Brain pericyte (primary cell): Measurements from ENCODE around the gene TNFSF18.
"Not testable (repeated sequence)": the region's sequence is repeated elsewhere in the genome, so short reads cannot be mapped to it uniquely, and the experiment has no call there.

Experiments
- DNase-seq: peaks from one replicate; pipeline ENCODE4 v3.0.0-alpha.2; 2012; ENCODE audit warnings: low read depth, low spot score

TNFSF18 gene, protein sequence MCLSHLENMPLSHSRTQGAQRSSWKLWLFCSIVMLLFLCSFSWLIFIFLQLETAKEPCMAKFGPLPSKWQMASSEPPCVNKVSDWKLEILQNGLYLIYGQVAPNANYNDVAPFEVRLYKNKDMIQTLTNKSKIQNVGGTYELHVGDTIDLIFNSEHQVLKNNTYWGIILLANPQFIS

DNA sequence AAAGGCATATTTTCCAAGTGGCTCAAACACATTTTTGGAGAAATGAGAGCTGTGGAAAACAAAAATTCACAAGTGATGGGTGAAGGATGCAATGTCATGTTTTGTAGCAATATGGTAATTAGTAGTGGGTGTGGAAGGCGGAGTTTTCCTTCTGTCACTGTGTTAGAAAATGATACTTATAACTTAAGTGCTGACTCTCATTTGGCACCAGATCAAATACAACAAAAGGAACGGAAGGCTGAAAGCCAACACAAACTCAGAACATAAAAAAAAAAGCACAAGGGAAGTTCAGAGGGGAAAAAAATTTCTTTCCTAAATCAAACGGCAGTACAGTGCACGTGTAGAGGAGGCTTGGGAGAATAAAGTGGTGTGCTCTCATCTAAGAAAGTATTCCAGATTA, at the start of gene TNFSF18:
Gene TNFSF18, minus strand, starts transcription at position 77 of the 400 bp plus-strand sequence. Its CDS starts 45 bp downstream, at position 32.
- DNase-seq, result peak; percentile 66

DNA sequence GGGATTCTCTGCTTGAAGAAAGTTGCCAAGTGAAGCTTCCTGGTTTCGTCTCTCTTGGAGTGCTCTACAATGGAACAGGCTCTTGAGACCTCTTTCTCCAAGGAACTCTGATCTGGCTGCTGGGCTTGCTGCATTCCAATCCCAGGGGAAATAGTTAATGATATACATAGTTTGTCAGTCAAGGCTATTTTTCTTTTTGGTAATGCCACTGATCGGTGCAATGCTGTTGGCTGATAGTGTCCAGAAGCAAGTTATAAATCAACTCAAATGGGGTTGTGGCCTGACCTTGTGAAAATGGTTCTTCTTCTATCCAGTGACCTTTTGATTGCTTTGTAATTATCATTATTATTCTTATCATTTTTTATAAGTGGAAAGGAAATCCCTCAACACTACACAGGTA, 48.4 kb upstream of the TNFSF18 start:
- no peak for DNase-seq

DNA sequence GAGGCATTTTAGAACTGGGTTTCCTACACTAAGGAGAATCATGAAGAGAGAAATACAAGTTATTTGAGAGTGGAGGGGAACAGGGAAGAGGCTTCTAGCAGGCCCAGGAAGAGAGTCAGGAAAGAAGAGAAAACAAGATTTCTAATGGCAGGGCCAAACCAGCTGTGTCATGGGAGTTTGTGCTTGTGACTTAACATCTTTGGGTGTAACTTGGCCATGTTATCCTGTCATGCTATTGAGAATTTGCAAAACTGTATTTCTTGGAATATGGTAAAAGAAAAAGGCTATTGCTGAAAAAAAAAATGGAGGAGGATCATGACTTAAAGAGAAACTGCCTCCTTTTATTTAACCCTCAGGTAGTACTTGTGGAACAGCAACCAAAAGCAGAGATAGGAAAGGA, 47.4 kb upstream of the TNFSF18 start:
- DNase-seq, result no peak

DNA sequence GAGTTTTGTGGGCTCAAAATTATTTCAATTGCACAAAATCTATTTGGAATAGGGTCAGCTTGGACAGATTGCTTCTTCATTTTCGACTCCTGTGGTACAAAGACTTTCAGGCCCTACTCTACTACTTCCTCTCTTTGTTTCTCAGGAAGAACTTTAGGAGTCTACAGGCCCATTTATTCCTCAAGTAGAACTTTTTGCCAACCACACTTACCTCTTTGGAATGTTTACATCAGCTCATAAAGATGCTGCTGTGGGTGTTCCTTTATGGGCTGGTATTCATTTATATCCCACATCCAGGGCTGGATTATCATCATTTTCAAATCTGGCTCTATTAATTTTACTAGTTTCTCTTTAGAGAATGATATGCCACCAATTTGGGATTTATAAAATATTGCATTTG, 46.3 kb upstream of the TNFSF18 start:
- DNase-seq, result no peak

DNA sequence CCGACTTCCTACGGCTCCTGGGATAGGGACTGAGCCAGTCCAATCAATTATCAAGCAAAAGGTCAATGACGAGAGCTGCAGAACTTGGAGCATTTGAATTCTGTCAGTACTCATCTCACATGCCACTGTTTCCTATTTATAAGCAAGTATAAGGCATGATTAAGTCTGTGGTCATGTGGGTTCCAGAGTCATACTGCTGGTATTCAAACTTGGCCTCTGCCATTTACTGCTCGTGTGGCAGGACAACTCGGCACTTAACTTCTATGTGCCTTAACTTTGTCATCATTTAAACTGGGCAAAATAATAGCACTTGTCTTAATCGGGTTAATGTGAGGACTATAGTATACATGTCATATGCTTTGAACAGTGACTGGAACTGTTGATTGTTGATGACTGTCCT, 44.9 kb upstream of the TNFSF18 start:
- DNase-seq, result no peak

DNA sequence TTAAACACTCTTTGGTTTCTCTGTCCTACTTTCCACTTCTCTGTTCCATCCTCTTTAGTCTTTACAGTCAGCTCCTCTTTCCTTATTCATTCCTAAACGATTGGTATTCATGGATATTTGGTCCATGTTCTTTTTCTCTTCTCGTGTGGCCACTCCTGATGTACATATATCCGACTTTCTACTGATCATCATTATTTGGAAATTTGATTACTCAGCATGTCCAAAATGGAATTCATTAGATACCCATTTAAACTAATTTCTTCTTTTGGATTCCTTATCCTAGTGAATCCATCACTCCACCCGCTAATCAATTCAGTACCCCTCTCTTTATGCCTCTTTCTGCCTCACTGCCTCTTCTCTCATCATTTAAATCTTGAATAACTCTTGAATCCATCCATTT, 43.8 kb upstream of the TNFSF18 start:
- no peak for DNase-seq

DNA sequence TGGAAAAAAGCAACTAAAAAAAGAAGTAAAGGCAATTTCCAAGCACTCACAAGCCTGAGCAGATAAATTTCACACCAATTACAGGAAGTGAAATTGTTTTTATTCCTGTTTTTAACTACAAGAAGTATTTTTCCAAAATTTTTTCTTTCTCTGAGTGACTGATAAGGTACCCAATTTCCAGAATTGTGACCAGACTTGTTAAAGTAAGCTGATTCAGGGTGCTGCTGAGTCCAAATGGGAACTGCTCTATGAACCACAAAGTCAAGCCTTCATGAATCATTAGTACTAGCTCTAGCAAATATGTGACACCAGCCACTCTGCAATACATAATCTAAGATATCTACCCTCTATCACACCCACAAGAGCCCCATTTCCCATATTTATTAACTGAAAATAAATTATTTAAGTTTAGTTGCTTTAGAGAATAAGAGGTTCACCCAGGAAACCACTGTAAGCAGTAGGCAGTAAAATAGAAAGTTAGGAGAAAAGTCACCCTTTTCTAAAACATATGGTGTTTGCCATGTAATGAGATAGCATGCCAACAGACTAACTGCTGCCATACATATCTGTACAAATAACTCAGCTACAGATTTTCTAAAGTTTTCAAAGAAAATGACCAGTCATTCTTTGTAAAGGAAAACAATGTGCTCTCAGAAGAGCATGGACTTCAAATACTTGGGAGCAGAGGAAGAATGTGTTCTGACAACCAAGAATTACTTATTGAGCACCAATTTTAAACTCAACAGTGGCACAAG, 43.1 kb upstream of the TNFSF18 start:
- no peak for DNase-seq

DNA sequence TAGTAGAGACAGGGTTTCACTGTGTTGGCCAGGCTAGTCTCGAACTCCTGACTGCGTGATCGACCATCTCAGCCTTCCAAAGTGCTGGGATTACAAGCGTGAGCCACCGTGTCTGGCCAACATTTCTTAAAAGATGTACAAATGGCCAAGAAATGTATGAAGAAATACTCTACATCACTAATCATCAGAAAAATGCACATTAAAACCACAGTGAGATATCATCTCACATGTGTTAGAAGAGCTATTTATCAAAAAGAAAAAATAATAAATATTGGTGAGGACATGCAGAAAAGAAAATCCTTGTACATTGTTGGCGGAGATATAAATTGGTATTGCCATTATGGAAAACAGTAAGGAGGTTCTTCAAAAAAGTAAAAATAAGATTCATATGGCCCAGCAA, 33.6 kb upstream of the TNFSF18 start:
- no peak for DNase-seq

DNA sequence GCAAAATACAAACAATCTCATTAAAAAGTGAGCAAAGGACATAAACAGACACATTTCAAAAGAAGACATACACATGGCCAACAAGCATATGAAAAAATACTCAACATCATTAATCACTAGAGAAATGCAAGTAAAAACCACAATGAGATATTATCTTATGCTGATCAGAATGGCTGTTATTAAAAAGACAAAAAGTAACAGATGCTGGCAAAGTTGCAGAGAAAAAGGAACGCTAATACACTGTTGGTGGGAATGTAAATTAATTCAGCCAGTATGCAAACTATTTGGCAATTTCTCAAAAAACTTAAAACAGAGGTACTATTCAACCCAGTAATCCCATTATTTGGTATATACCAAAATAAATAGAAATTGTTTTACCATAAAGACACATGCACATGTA, 32.2 kb upstream of the TNFSF18 start:
- DNase-seq, result no peak

DNA sequence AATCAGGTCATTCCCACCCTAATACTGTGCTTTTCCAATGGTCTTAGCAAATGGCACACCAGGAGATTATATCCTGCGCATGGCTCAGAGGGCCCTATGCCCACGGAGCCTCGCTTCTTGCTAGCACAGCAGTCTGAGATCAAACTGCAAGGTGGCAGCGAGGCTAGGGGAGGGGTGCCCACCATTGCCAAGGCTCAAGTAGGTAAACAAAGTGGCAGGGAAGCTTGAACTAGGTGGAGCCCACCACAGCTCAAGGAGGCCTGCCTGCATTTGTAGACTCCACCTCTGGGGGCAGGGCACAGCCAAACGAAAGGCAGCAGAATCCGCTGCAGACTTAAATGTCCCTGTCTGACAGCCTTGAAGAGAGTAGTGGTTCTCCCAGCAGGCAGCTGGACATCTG, 23.5 kb upstream of the TNFSF18 start:
- not testable (repeated sequence) for DNase-seq

DNA sequence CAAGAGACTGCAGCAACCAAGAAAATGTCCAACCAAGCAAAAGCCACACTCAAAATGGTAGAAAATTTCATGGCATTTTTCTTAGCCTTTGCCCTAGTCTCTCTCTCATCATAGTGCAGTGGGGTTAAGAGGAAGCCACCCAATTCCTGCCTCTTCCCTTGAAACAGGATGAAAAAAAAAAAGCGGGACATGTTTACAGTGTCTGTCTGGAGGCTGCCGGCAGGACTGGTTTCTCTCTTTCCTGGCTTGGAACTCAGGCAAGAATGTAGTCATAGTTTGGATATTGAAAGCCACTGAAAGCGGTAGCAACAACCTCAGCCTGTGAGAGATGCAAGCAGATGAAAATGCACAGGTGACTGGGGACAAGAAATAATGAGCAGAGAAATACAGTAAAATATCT, 13.3 kb upstream of the TNFSF18 start:
- no peak for DNase-seq

DNA sequence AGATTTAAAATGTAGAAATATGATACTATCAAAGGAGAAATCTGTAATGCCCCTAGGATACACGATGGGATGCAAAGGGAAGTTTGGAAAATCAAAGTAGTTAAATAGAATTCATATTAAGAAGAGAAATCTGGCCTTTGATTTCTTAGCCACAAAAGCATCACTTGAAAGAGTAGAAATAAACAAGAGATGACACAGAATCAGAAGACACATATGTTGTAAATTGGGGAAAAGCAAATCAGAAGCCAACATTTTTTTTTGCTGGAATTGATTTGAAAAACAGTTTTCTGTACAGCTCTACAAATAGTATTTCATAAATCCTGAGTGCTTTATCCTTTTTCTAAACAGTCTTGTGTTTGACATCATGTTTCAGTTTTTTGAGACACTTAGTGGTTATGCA, 12.4 kb upstream of the TNFSF18 start:
- no peak for DNase-seq

DNA sequence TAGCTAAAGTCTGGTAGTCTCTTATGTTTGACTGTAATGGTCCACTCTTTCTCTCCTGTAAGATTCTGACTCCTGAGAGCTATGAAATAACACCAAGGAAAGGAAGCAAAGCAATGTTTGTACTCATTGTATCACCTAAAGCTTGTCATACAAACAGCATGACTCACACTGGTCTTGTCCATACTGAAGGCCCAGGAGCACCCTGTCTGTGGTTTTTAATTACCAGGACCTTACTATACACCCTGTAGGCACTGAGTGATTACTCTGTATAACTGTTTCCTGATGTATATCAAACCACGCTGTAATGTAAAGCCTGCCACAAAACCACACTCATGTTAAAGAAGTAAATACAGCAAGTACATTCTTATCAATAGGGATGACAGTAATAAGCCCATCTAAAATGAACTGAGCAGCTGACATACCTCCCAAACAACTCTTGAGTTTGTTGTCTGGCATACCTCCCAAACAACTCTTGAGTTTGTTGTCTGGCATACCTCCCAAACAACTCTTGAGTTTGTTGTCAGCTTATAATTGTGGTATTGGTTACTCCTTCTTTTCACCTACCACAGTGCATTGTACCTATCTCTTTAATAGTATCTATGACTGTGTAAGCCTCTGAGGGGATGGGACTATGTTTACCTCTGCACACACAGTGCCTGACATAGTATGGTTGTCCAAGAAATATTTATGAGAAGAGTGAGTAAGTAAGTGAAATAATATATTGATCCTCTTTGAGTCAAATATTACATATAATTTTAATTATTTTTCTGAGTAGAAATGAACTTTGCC, 11.6 kb upstream of the TNFSF18 start:
- no peak for DNase-seq

DNA sequence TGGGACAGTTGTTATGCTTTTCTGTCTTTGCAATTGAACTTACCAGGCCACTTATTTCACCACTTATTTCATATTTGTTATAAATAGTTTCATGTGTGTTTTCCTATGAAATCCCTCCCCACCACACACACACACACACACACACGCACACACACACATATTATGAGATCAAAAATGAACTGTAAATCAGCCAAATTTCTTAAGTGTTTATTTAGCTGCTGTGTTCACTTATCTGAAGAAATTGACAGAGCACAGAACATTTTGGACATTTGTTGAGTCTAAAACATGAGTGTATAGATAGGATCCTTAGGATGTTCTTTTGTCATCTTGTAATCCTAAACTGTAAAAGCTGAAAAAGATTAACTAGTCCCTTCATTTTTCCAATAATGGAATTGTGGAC, 7.8 kb upstream of the TNFSF18 start:
- no peak for DNase-seq

DNA sequence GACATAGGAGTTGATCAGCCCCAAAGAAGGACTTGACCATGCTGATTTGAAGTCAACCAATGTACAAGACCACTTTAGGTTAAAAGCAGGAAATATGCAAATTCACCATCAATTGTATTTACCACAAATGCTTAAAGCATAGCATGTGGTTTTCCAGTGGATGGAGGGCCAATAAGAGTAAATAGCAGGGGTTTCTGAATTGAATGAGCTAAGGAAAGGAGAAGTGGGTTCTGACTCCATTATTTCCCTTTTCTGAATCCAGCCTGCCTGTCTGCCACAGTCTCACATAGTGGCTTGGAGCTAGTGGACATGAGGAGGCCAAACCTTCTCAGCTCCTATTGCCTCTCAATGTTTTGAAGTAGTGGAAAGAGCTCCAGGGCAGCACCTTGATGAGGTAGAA, 7.2 kb upstream of the TNFSF18 start:
- no peak for DNase-seq

DNA sequence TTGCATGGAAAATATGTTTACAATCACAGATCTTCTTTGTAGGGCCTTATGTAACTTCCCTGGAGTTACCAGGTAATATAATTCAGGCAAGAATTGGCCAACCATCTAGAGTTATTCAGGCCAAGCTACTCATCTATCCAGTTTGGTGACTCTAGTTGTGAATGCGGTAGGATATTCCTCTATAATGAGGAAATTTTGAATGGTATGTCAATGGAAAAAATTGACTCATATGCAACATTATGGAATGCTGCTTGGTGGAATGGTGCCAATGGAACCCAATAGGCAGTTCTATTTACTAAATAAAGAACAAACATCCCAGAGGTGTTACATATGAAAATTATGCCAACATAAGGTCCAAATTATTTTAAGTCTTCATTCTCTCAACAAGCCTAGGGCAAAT, 5.6 kb upstream of the TNFSF18 start:
- DNase-seq, result no peak

DNA sequence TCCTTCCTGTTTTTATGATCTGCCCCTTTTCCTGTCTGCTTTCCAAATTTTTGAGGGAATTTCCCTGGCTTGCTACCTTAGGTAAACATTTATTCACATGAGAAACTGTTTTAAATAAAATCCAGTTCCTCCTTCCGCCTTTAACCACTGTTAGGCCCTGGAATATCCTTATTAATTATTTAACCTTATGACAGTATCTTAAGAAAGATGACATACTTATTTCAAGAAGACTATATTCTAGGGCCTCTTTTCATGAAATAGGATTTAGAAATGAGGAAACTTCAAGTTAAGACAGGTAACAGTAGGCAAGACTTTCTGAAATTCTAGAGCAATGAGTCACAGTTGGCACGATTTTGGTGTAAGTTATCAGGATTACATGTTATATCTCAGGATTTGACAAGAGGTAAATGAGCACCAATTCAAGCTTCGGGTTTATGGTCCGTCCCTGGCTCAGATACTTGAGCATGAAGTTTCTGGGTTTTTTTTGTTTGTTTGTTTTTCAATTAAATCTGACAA, 2.0 kb upstream of the TNFSF18 start:
- DNase-seq, result no peak

DNA sequence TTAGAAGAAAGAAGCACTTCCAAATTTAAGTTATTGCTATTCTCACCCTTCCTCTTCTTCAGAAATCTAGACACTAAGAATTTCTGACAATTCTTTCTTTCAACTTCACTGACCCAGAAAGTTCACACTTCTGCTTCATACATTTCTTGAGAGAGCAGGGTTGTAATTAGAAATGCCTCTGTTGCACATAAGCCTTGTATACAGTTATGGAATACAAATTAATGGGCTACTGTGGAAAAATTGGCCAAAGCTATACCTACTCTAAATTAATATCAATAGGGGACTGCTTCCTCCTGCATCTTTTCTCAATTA, 1.5 kb downstream of the TNFSF18 start:
- DNase-seq, result no peak

DNA sequence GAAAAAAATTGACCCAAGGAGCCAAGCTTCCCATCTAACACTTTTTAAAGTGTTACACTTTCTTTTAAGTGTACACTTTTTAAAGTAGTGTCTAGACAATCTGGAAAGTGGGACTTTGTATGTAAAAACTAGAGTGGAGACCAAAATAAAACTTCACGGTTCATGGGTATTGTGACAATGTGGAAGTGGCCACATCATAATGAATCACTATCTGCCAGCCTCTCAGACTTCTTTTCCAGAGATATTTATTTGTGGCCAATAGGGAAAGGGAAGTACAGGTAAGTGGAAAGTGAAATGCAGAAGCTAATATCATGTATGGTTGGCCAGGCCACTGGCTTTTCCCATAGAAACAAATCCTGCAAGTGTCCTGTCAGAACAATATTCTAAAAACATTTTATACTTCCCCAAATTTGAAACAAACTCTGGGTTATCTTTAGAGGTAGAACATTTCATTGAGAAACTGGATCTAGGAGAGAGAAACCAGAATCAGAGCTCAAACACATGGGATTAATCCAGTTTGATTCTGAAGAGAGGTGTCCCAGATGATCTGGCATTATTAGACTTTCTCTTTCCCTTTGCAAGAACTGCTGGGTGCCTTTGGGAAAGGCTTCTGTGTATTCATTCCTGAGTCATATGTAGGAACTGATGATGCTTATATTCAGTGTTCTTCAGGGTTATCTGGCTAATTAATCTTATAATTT, 2.0 kb downstream of the TNFSF18 start:
- DNase-seq, result no peak

DNA sequence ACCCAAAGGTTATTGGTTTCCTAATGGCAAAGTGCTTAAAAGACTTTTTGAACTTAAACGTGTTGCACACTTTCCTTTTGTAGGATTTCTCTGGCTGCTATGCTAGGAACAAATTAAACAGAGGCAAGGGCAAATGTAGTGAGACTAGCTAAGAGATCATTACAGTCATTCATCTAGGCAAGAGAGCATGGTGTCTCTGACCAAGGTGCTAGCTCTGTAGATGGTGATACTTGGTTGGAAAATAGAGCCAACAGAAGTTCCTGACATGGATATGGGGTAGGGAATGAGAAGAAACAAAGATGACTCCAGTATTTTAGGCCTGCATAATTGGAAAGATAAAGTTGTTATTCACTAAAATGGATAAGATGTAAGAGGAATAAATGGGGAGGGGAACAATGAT, 6.1 kb downstream of the TNFSF18 start:
- no peak for DNase-seq

DNA sequence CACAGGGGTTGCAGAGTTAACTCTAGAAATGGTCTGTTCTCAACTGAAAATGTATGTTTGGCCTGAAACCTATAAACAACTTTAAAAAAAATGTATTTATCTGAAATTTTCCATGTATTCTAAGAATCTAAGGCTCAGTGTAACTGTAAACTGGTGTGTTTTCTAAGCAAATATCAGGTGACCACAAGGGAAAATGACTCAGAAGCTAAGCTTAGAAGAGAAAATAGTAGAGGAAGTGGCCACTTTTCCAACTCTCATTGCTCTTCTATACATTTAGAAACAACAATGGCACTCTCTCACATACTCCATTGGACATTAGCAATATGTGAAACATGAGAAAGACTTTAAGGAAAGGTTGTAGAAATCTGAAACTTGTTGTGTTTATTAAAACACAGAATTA, 7.5 kb downstream of the TNFSF18 start:
- peak; percentile 21 for DNase-seq

DNA sequence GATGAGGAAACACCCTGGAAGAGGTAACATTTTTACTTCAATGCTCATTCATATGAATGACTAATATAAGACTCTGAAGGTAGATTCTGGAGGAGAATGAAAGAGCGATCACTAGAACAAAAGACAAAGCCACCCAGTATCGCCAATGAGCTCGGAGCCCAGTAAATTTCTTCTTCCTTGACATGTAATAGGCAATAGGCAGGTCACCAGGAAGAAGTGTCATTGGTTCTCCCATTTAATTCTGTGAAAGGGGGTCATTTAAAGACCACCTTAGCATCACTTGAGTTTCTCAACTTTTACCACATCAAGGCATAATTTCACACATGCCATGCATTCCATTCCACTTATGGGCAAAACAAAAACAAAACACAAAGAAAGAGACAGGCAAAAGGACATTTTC, 7.9 kb downstream of the TNFSF18 start:
- no peak for DNase-seq
